HFF-Myc (cell line): Measurements from ENCODE around the gene CD200R1.

Experiments
- DNase-seq: peaks from one replicate; pipeline ENCODE4 v3.0.0-alpha.2; 2011; ENCODE audit warnings: low read depth; ENCODE audit errors: extremely low read depth
- H3K4me3 ChIP-seq: replicated peaks from 2 replicates; pipeline ENCODE4 v1.5.1; 2011; ENCODE audit warnings: low read depth, mild to moderate bottlenecking, control low read depth, low read length
- TF ChIP-seq, protein P1 (sequence below): IDR thresholded peaks from 2 replicates; pipeline ENCODE4 v1.5.1; 2012; ENCODE audit warnings: mild to moderate bottlenecking, low read depth, low read length, control low read depth; ENCODE audit errors: missing control alignments

Gene CD200R1

DNA sequence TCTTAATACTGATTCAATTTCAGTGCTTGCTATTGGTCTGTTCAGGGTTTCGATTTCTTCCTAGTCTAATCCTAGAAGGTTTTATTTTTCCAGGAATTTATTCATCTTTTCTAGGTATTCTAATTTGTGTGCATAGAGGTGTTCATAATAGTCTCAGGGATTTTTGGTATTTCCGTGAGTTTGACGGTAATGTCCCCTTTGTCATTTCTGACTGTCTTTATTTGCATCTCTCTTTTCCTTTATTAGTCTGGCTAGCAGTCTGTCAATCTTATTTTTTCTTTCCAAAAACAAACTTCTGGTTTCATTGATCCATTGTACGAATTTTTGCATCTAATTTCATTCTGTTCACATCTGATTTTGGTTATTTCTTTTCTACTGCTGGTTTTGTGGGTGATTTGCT is 93.0 kb downstream of the CD200R1 start:
- no peak overlapping the region for H3K4me3 ChIP-seq
- TF ChIP-seq, protein P1, sequence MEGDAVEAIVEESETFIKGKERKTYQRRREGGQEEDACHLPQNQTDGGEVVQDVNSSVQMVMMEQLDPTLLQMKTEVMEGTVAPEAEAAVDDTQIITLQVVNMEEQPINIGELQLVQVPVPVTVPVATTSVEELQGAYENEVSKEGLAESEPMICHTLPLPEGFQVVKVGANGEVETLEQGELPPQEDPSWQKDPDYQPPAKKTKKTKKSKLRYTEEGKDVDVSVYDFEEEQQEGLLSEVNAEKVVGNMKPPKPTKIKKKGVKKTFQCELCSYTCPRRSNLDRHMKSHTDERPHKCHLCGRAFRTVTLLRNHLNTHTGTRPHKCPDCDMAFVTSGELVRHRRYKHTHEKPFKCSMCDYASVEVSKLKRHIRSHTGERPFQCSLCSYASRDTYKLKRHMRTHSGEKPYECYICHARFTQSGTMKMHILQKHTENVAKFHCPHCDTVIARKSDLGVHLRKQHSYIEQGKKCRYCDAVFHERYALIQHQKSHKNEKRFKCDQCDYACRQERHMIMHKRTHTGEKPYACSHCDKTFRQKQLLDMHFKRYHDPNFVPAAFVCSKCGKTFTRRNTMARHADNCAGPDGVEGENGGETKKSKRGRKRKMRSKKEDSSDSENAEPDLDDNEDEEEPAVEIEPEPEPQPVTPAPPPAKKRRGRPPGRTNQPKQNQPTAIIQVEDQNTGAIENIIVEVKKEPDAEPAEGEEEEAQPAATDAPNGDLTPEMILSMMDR: no peak
- DNase-seq: no peak

DNA sequence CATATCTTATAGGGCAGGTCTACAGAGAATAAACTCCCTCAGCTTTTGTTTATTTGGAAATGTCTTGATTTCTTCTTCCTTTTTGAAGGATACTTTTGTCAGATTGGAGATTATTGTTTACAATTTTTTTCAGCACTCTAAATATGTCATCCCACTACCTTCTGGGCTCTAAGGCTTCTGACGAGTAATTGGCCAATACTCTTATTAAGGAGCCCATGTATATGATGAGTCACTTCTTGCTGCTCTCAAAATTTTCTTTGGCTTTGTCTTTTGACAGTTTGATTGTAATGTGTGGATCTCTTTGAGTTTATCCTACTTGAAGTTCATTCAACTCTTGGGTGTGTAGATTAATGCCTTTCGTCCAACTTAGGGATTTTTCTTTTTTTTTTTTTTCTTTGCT is 99.3 kb downstream of the CD200R1 start:
- TF ChIP-seq, protein P1: no peak
- no peak overlapping the region for H3K4me3 ChIP-seq
- no peak for DNase-seq

GRCh38 chr3:112874725-112875124 is 100.2 kb downstream of the CD200R1 start:
- no peak for DNase-seq
- TF ChIP-seq, protein P1: no peak
- H3K4me3 ChIP-seq: no peak overlapping the region

- no peak for DNase-seq
Measured at GRCh38 chr3:112873632-112874031, 101.3 kb downstream of the CD200R1 start.

DNA sequence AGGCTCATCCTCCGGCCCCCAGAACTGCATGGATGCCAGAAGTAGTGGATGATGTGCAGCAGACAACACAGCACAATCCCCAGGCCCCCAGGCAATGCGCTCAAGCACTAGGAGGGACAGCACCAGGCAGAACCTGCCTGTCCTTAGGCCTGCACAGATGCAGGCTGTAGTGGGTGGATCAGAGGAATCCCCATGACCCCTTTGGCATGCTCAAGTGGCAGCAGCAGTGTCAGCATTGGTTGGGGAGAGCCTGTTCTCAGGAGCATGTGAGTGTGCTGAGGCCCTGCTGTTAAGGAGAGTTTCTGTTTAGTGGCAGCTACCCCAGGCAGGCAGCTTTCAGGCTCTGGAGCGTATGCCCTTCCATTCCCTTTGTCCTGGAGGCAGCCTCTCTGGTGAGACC is 103.2 kb downstream of the CD200R1 start:
- no peak for DNase-seq
- TF ChIP-seq, protein P1: no peak
- H3K4me3 ChIP-seq: no peak overlapping the region

More at GRCh38 chr3:112873632-112874031, 101.3 kb downstream of the CD200R1 start:
- TF ChIP-seq, protein P1: no peak
- no peak overlapping the region for H3K4me3 ChIP-seq
